Measurements from ENCODE around the gene CYP2W1.

CYP2W1 gene

GRCh38 chr7:966291-967069 is 16.5 kb upstream of the CYP2W1 start:
- DNase-seq (ENCODE audit: low spot score): no peak

- DNase-seq (ENCODE audit: low spot score): no peak
Observed at GRCh38 chr7:967361-968082, 15.5 kb upstream of the CYP2W1 start.

- DNase-seq (ENCODE audit: low spot score): no peak
Observed at GRCh38 chr7:968205-969105, 14.5 kb upstream of the CYP2W1 start.

- DNase-seq (ENCODE audit: low spot score): no peak
Observed at GRCh38 chr7:969403-969802, 13.6 kb upstream of the CYP2W1 start.

- no peak for DNase-seq (ENCODE audit: low spot score)
Observed at GRCh38 chr7:970744-971143, 12.2 kb upstream of the CYP2W1 start.

- no peak for DNase-seq (ENCODE audit: low spot score)
Observed at GRCh38 chr7:972110-972509, 10.9 kb upstream of the CYP2W1 start.

GRCh38 chr7:972676-973309 is 10.2 kb upstream of the CYP2W1 start:
- no peak for DNase-seq (ENCODE audit: low spot score)

GRCh38 chr7:973312-973711 is 9.7 kb upstream of the CYP2W1 start:
- no peak for DNase-seq (ENCODE audit: low spot score)

GRCh38 chr7:974172-974571 is 8.8 kb upstream of the CYP2W1 start:
- peak; percentile 62 for DNase-seq (ENCODE audit: low spot score)

- peak; percentile 92 for DNase-seq (ENCODE audit: low spot score)
Observed at GRCh38 chr7:974820-975681, 7.9 kb upstream of the CYP2W1 start, which contains the start of gene COX19. Gene COX19 (minus strand): TSS chr7:975549. CDS start chr7:975509, 40 bp downstream.

- no peak for DNase-seq (ENCODE audit: low spot score)
Observed at GRCh38 chr7:975702-976473, 7.1 kb upstream of the CYP2W1 start.

GRCh38 chr7:976901-977325 is 6.1 kb upstream of the CYP2W1 start:
- DNase-seq (ENCODE audit: low spot score): no peak

GRCh38 chr7:977326-978048 is 5.5 kb upstream of the CYP2W1 start:
- no peak for DNase-seq (ENCODE audit: low spot score)

- DNase-seq (ENCODE audit: low spot score): peak; percentile 54
Observed at GRCh38 chr7:978049-978346, 5.0 kb upstream of the CYP2W1 start.

GRCh38 chr7:978416-979091 is 4.4 kb upstream of the CYP2W1 start:
- no peak for DNase-seq (ENCODE audit: low spot score)

- no peak for DNase-seq (ENCODE audit: low spot score)
Observed at GRCh38 chr7:979151-979550, 3.8 kb upstream of the CYP2W1 start.

GRCh38 chr7:979886-980571 is 3.0 kb upstream of the CYP2W1 start:
- peak; percentile 66 for DNase-seq (ENCODE audit: low spot score)

GRCh38 chr7:981793-982510 is 1.0 kb upstream of the CYP2W1 start:
- DNase-seq (ENCODE audit: low spot score): no peak

Data from NAMALWA (cell line).